HG02571 (cell line): Measurements from ENCODE around the gene KCNE5.
"Not testable (repeated sequence)": the region's sequence is repeated elsewhere in the genome, so short reads cannot be mapped to it uniquely, and the experiment has no call there.

Experiments used
- ATAC-seq: cut with Tn5 transposase; IDR thresholded peaks from one replicate; pipeline ENCODE4 v1.9.1; 2021; ENCODE audit warnings: mild to moderate bottlenecking, moderate library complexity; ENCODE audit not compliant: unreplicated experiment

Gene KCNE5

DNA sequence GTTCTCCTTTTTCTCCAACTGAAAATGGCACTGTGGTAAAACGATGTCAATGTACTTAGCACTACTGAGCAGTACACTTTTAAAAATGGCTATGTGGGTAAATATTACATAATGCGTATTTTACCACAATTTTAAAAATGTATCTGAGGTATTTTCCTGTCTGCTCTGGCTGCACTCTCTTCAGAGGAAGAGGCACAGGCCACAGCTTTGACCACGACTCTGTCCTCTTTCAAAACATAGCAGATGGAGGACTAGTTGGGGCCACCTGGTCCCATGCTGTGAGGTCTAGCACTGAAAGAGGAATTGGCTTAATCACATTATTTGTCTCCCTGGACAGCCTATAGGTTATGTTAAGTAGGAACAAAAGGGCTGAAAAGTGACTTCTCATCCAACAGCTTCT lies 5.2 kb downstream of the KCNE5 start:
- ATAC-seq, result no peak

- ATAC-seq, result no peak
Measured at GRCh38 chrX:109614951-109615350, 10.0 kb downstream of the KCNE5 start.

DNA sequence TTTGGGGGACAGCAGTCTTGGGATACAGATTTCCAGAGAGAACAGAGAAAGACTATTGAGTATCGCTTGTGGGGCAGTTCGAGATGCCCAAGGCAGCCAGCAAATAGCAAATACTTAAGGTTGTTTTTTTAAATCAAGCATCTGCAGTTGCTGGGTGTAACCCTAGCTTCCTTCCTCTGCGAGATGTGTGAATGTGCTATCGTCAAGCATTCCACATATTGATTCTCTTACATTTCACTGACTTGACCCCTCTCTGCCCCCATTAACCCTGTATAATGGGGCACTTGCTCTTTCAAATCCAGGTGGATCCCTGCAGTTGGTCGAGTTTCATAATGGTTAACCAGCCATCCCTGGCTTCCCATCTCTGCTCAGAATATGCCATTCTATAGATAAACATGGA lies 23.5 kb downstream of the KCNE5 start:
- no peak for ATAC-seq

- no peak for ATAC-seq
Measured at GRCh38 chrX:109600237-109600651, 24.7 kb downstream of the KCNE5 start.

GRCh38 chrX:109596015-109596414 lies 29.0 kb downstream of the KCNE5 start:
- ATAC-seq, result no peak

DNA sequence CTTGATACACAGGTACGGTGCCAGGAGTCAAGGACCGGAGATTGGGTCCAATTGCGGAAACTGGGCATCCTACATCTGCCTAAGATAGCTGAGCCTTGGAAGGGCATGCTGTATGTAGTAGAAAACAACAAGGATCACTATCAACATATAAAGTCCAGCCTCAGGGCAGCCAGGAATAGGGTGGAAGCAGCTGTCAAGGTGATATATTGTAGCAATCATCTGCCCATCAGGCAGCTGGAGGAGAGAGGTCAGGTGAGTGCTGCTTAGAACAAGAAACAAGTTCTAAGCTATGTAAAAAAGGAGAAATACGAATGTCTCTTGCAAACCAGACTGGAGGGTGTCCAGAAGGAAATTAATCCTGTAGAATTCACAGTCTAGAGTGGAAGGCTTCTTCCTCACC lies 34.8 kb downstream of the KCNE5 start:
- ATAC-seq, result no peak

- no peak for ATAC-seq
Measured at GRCh38 chrX:109585488-109585887, 39.5 kb downstream of the KCNE5 start.

- ATAC-seq, result no peak
Measured at GRCh38 chrX:109578916-109579315, 46.1 kb downstream of the KCNE5 start.

DNA sequence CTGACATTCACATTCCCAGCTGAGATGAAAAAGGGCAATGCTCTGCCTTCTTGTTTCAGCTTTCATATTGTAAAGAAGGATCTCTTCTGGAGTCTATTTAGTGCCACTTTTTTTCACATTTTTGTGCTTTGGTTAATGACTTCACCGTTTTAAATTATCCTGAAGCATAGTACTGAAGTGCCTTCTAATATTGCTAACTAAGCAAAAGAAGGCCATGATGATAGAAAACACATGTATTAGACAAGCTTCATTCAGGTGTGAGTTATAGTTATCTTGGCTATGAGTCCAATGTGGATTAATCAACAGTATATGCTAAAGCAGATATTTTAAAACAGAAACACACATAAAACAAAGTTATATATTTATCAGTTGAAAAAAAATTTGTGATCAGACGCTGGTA lies 47.9 kb downstream of the KCNE5 start:
- ATAC-seq, result no peak

- not testable (repeated sequence) for ATAC-seq
Measured at GRCh38 chrX:109576083-109576482, 48.9 kb downstream of the KCNE5 start.
